Epithelial cell of esophagus (primary cell): ENCODE data around the gene FABP1.

Experiments used
- DNase-seq: peaks from one replicate; pipeline ENCODE4 v3.0.0; 2010; ENCODE audit warnings: low read depth
- H3K4me3 ChIP-seq: 2 replicates; pipeline ENCODE4 v1.5.1; 2011; ENCODE audit warnings: mild to moderate bottlenecking, low read length, control low read depth
- CTCF ChIP-seq: IDR thresholded peaks from 2 replicates; pipeline ENCODE4 v1.5.1; 2011; ENCODE audit warnings: low read depth, mild to moderate bottlenecking, low read length, control low read depth, inconsistent platforms; ENCODE audit not compliant: insufficient read depth; ENCODE audit errors: missing control alignments

The FABP1 gene

GRCh38 chr2:88090446-88091283, 37.2 kb downstream of the FABP1 start:
- no peak for DNase-seq
- no peak for TF ChIP-seq CTCF
- no peak overlapping the region for H3K4me3 ChIP-seq

- DNase-seq, result no peak
- no peak for TF ChIP-seq CTCF
- no peak overlapping the region for H3K4me3 ChIP-seq
Measured at GRCh38 chr2:88088999-88089398, 38.9 kb downstream of the FABP1 start.

GRCh38 chr2:88087763-88088162, 40.1 kb downstream of the FABP1 start:
- no peak overlapping the region for H3K4me3 ChIP-seq
- TF ChIP-seq CTCF, result no peak
- no peak for DNase-seq

GRCh38 chr2:88087073-88087472, 40.8 kb downstream of the FABP1 start:
- TF ChIP-seq CTCF, result no peak
- H3K4me3 ChIP-seq, result no peak overlapping the region
- DNase-seq, result no peak

GRCh38 chr2:88086401-88086800, 41.5 kb downstream of the FABP1 start:
- no peak for DNase-seq
- no peak for TF ChIP-seq CTCF
- H3K4me3 ChIP-seq, result no peak overlapping the region

GRCh38 chr2:88085602-88086001, 42.3 kb downstream of the FABP1 start:
- H3K4me3 ChIP-seq, result no peak overlapping the region
- no peak for TF ChIP-seq CTCF

GRCh38 chr2:88085099-88085498, 42.8 kb downstream of the FABP1 start:
- TF ChIP-seq CTCF, result no peak
- no peak overlapping the region for H3K4me3 ChIP-seq
- no peak for DNase-seq

More at GRCh38 chr2:88085602-88086001, 42.3 kb downstream of the FABP1 start:
- DNase-seq, result no peak
